Loucy (cell line): ENCODE data around the gene ARHGAP15.

ENCODE experiments used
- H2AFZ ChIP-seq: fragments of 200-600 bp; sonication (generic); 2 replicates; pipeline ENCODE4 v1.6.0; 2016; ENCODE audit warnings: antibody characterized with exemption, mild to moderate bottlenecking, low read length, moderate library complexity
- H3F3A ChIP-seq: fragments of 200-600 bp; 2 replicates; pipeline ENCODE4 v1.6.0; 2016; ENCODE audit warnings: antibody characterized with exemption, low read depth, mild to moderate bottlenecking
- H3K27me3 ChIP-seq: fragments of 200-600 bp; sonication (generic); 2 replicates; pipeline ENCODE4 v1.6.1; 2014; ENCODE audit warnings: low read length, mild to moderate bottlenecking; ENCODE audit not compliant: insufficient read depth, poor library complexity, severe bottlenecking
- H3K36me3 ChIP-seq: fragments of 200-600 bp; sonication (generic); 2 replicates; pipeline ENCODE4 v1.6.1; 2016; ENCODE audit warnings: low read length; ENCODE audit not compliant: insufficient read depth
- H3K4me1 ChIP-seq: fragments of 200-600 bp; sonication (generic); 2 replicates; pipeline ENCODE4 v1.5.1; 2014; ENCODE audit warnings: low read length, mild to moderate bottlenecking; ENCODE audit not compliant: insufficient read depth, poor library complexity, severe bottlenecking
- H3K4me2 ChIP-seq: fragments of 200-600 bp; sonication (generic); 2 replicates; pipeline ENCODE4 v1.6.0; 2014; ENCODE audit warnings: antibody characterized with exemption, low read length, low read depth, mild to moderate bottlenecking; ENCODE audit not compliant: poor library complexity, severe bottlenecking
- H3K4me3 ChIP-seq: fragments of 200-600 bp; sonication (generic); 2 replicates; pipeline ENCODE4 v1.5.1; 2014; ENCODE audit warnings: low read length, mild to moderate bottlenecking, mixed read lengths; ENCODE audit not compliant: poor library complexity, severe bottlenecking
- H3K79me2 ChIP-seq: fragments of 200-600 bp; sonication (generic); 2 replicates; pipeline ENCODE4 v1.6.1; 2014; ENCODE audit warnings: low read length; ENCODE audit not compliant: insufficient read depth
- H3K9ac ChIP-seq: fragments of 200-600 bp; sonication (generic); 2 replicates; pipeline ENCODE4 v1.6.0; 2014; ENCODE audit warnings: mild to moderate bottlenecking, low read depth, low read length, moderate library complexity; ENCODE audit not compliant: poor library complexity, severe bottlenecking
- H3K9me2 ChIP-seq: fragments of 200-600 bp; sonication (generic); replicated peaks from 2 replicates; pipeline ENCODE4 v1.6.1; 2016; ENCODE audit warnings: low read depth, low read length, mixed read lengths
- H3K9me3 ChIP-seq: fragments of 200-600 bp; sonication (generic); 2 replicates; pipeline ENCODE4 v1.6.1; 2014; ENCODE audit warnings: mild to moderate bottlenecking, antibody characterized with exemption, low read length, low read depth; ENCODE audit not compliant: insufficient read depth
- H4K20me1 ChIP-seq: fragments of 200-600 bp; sonication (generic); 2 replicates; pipeline ENCODE4 v1.6.0; 2014; ENCODE audit warnings: antibody characterized with exemption, low read length, mild to moderate bottlenecking; ENCODE audit not compliant: insufficient read depth, poor library complexity, severe bottlenecking
- CTCF ChIP-seq: fragments of 200-600 bp; sonication (generic); conservative IDR thresholded peaks from 2 replicates; pipeline ENCODE4 v1.5.1; 2014; ENCODE audit warnings: mild to moderate bottlenecking, antibody characterized with exemption, low read length
- EZH2phosphoT487 ChIP-seq: fragments of 200-600 bp; IDR thresholded peaks from 2 replicates; pipeline ENCODE4 v1.6.1; 2018; ENCODE audit warnings: antibody characterized with exemption, mild to moderate bottlenecking, moderate library complexity, borderline replicate concordance

The ARHGAP15 gene

GRCh38 chr2:143551971-143552650 is 422.9 kb downstream of the ARHGAP15 start:
- TF ChIP-seq EZH2phosphoT487: no peak
- TF ChIP-seq CTCF: no peak
- H3K27me3 ChIP-seq: no peaks in the 10 kb centered on the region
- no peaks in the 10 kb centered on the region for H3K4me1 ChIP-seq
- no peak overlapping the region for H3K9ac ChIP-seq
- no peaks in the 10 kb centered on the region for H3F3A ChIP-seq
- no peak overlapping the region for H3K4me3 ChIP-seq
- no peaks in the 10 kb centered on the region for H3K9me3 ChIP-seq
- no peak overlapping the region for H3K4me2 ChIP-seq
- H4K20me1 ChIP-seq: no peaks in the 10 kb centered on the region
- H3K36me3 ChIP-seq: peaks cover 16% of the 10 kb centered on the region
- H2AFZ ChIP-seq: no peak overlapping the region
- H3K9me2 ChIP-seq: no peaks in the 10 kb centered on the region
- H3K79me2 ChIP-seq: no peaks in the 10 kb centered on the region

- H3K27me3 ChIP-seq: no peaks in the 10 kb centered on the region
- H2AFZ ChIP-seq: no peak overlapping the region
Measured at GRCh38 chr2:143553261-143553660, 424.0 kb downstream of the ARHGAP15 start.

GRCh38 chr2:143558665-143559064 is 429.4 kb downstream of the ARHGAP15 start:
- Histone ChIP-seq H2AFZ (no peak overlapping the region), H3K4me3 (no peak overlapping the region), H3K9me2 (no peaks in the 10 kb centered on the region), H3K79me2 (no peaks in the 10 kb centered on the region), H3K9ac (no peak overlapping the region), H3F3A (no peaks in the 10 kb centered on the region), H3K9me3 (no peaks in the 10 kb centered on the region), H3K36me3 (peaks cover 60% of the 10 kb centered on the region), H3K4me2 (no peak overlapping the region), H4K20me1 (no peaks in the 10 kb centered on the region), H3K27me3 (no peaks in the 10 kb centered on the region), H3K4me1 (no peaks in the 10 kb centered on the region)
- no peak for TF ChIP-seq EZH2phosphoT487

More at GRCh38 chr2:143553261-143553660, 424.0 kb downstream of the ARHGAP15 start:
- no peak overlapping the region for H3K9ac ChIP-seq
- H3K4me1 ChIP-seq: no peaks in the 10 kb centered on the region
- H4K20me1 ChIP-seq: no peaks in the 10 kb centered on the region
- H3K9me3 ChIP-seq: no peaks in the 10 kb centered on the region
- H3K9me2 ChIP-seq: no peaks in the 10 kb centered on the region
- H3K4me2 ChIP-seq: no peak overlapping the region
- TF ChIP-seq EZH2phosphoT487: no peak
- no peak for TF ChIP-seq CTCF
- H3K4me3 ChIP-seq: no peak overlapping the region
- H3K79me2 ChIP-seq: no peaks in the 10 kb centered on the region
- H3K36me3 ChIP-seq: peaks cover 25% of the 10 kb centered on the region
- no peaks in the 10 kb centered on the region for H3F3A ChIP-seq

- Histone ChIP-seq H3K4me2 (no peak overlapping the region), H3K4me1 (no peaks in the 10 kb centered on the region), H3K36me3 (peaks cover 63% of the 10 kb centered on the region), H3K9me2 (no peaks in the 10 kb centered on the region), H3K79me2 (no peaks in the 10 kb centered on the region), H4K20me1 (no peaks in the 10 kb centered on the region), H3K9ac (no peak overlapping the region), H3K27me3 (no peaks in the 10 kb centered on the region), H2AFZ (no peak overlapping the region), H3K9me3 (no peaks in the 10 kb centered on the region), H3F3A (no peaks in the 10 kb centered on the region), H3K4me3 (no peak overlapping the region)
- TF ChIP-seq CTCF: no peak
- no peak for TF ChIP-seq EZH2phosphoT487
Measured at GRCh38 chr2:143559147-143559546, 429.9 kb downstream of the ARHGAP15 start.
